K562 (cell line): ENCODE measurements around the gene HEBP1.

ENCODE experiments used
- ARNT ChIP-seq, 2 experiments: fragments of 450-650 bp; IDR thresholded peaks; 2 replicates each; pipeline ENCODE4 v1.6.1; 2016; ENCODE audit warnings: mild to moderate bottlenecking in 1 of 2
- FOXA1 ChIP-seq: fragments of 450-650 bp; IDR thresholded peaks from 2 replicates; pipeline ENCODE4 v1.6.1; 2016; ENCODE audit warnings: mild to moderate bottlenecking, borderline replicate concordance
- HDAC6 ChIP-seq: IDR thresholded peaks from 2 replicates; pipeline ENCODE4 v1.6.1; 2012; ENCODE audit warnings: low read depth, mild to moderate bottlenecking, control low read depth, inconsistent platforms, low read length, moderate library complexity
- HNRNPLL ChIP-seq: fragments of 200-400 bp; formaldehyde crosslinking; IDR thresholded peaks from 2 replicates; pipeline ENCODE4 v1.6.1; 2017; ENCODE audit warnings: low read length, low read depth, mild to moderate bottlenecking; ENCODE audit not compliant: poor library complexity, severe bottlenecking
- POLR2A ChIP-seq: fragments of 450-650 bp; conservative IDR thresholded peaks from 2 replicates; pipeline ENCODE4 v1.6.1; 2016
- POLR2AphosphoS5 ChIP-seq: IDR thresholded peaks from 2 replicates; pipeline ENCODE4 v1.6.1; 2011; ENCODE audit warnings: mild to moderate bottlenecking, low read depth, low read length, moderate library complexity; ENCODE audit not compliant: control insufficient read depth, insufficient read depth
- SMARCC2 ChIP-seq: fragments of 450-650 bp; IDR thresholded peaks from 2 replicates; pipeline ENCODE4 v1.6.1; 2017; ENCODE audit warnings: antibody characterized with exemption, moderate library complexity, mild to moderate bottlenecking, low read depth
- STAT6 ChIP-seq: sonication (generic); formaldehyde crosslinking; IDR thresholded peaks from 2 replicates; pipeline ENCODE4 v1.8.1; 2023; ENCODE audit warnings: mild to moderate bottlenecking, missing genetic modification reagents
- TAF9B ChIP-seq: fragments of 450-650 bp; IDR thresholded peaks from 2 replicates; pipeline ENCODE4 v1.6.1; 2018; ENCODE audit warnings: mild to moderate bottlenecking; ENCODE audit not compliant: partially characterized antibody
- TOE1 ChIP-seq, 2 experiments: fragments of 450-650 bp in 1 of 2; sonication (generic) in 1 of 2; formaldehyde crosslinking in 1 of 2; IDR thresholded peaks; 2 replicates each; pipeline versions ENCODE4 v1.7.1 to v1.8.0; 2016 to 2022; ENCODE audit warnings: borderline replicate concordance in 2 of 2, mild to moderate bottlenecking in 2 of 2, antibody characterized with exemption in 1 of 2, inconsistent platforms in 1 of 2, low read depth in 1 of 2, missing genetic modification reagents in 1 of 2, moderate library complexity in 1 of 2
- XRCC3 ChIP-seq: fragments of 450-650 bp; IDR thresholded peaks from 2 replicates; pipeline ENCODE4 v1.6.1; 2017; ENCODE audit warnings: mild to moderate bottlenecking, moderate library complexity
- TF ChIP-seq, protein P1 (sequence below), 3 experiments: IDR thresholded peaks in 2 of 3; conservative IDR thresholded peaks in 1 of 3; 2 replicates each; pipeline ENCODE4 v1.5.1; 2011 to 2012; ENCODE audit warnings: low read length in 3 of 3, mild to moderate bottlenecking in 3 of 3, control low read depth in 2 of 3, improper control_type of control experiment in 1 of 3, inconsistent platforms in 1 of 3, low read depth in 1 of 3, mixed read lengths in 1 of 3, moderate library complexity in 1 of 3; ENCODE audit not compliant: insufficient read depth in 2 of 3
- TF ChIP-seq, protein P2 (sequence below), 2 experiments: fragments of 450-650 bp in 1 of 2; sonication (generic) in 1 of 2; formaldehyde crosslinking; conservative IDR thresholded peaks; 2 replicates each; pipeline versions ENCODE4 v1.4.0 to v1.8.1; 2020 to 2022; ENCODE audit warnings: mild to moderate bottlenecking in 1 of 2, missing genetic modification reagents in 1 of 2
- TF ChIP-seq, protein P3 (sequence below): sonication (generic); formaldehyde crosslinking; IDR thresholded peaks from 2 replicates; pipeline ENCODE4 v1.8.0; 2022; ENCODE audit warnings: missing genetic modification reagents, mild to moderate bottlenecking, borderline replicate concordance

- TF ChIP-seq HDAC6, result no peak
- TF ChIP-seq, protein P1, sequence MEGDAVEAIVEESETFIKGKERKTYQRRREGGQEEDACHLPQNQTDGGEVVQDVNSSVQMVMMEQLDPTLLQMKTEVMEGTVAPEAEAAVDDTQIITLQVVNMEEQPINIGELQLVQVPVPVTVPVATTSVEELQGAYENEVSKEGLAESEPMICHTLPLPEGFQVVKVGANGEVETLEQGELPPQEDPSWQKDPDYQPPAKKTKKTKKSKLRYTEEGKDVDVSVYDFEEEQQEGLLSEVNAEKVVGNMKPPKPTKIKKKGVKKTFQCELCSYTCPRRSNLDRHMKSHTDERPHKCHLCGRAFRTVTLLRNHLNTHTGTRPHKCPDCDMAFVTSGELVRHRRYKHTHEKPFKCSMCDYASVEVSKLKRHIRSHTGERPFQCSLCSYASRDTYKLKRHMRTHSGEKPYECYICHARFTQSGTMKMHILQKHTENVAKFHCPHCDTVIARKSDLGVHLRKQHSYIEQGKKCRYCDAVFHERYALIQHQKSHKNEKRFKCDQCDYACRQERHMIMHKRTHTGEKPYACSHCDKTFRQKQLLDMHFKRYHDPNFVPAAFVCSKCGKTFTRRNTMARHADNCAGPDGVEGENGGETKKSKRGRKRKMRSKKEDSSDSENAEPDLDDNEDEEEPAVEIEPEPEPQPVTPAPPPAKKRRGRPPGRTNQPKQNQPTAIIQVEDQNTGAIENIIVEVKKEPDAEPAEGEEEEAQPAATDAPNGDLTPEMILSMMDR (IDR thresholded peaks at IDR 0.05 in 2 of 3, conservative IDR thresholded peaks at IDR 0.05 in 1 of 3; ENCODE audit: insufficient read depth in 2 of 3, low read depth in 1 of 3, low read length in 3 of 3), result no peak
- no peak for TF ChIP-seq FOXA1
- TF ChIP-seq, protein P2, sequence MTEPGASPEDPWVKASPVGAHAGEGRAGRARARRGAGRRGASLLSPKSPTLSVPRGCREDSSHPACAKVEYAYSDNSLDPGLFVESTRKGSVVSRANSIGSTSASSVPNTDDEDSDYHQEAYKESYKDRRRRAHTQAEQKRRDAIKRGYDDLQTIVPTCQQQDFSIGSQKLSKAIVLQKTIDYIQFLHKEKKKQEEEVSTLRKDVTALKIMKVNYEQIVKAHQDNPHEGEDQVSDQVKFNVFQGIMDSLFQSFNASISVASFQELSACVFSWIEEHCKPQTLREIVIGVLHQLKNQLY (CRISPR knock-in tag; conservative IDR thresholded peaks at IDR 0.05), result no peak
- TF ChIP-seq TAF9B, result no peak
- TF ChIP-seq XRCC3, result no peak
- no peak for TF ChIP-seq POLR2A
- no peak for TF ChIP-seq HNRNPLL
- no peak for TF ChIP-seq TOE1 (IDR thresholded peaks at IDR 0.05; ENCODE audit: borderline replicate concordance)
- TF ChIP-seq TOE1 (CRISPR knock-in tag; IDR thresholded peaks at IDR 0.05; ENCODE audit: borderline replicate concordance, low read depth), result no peak
- no peak for TF ChIP-seq POLR2AphosphoS5
- TF ChIP-seq, protein P3, sequence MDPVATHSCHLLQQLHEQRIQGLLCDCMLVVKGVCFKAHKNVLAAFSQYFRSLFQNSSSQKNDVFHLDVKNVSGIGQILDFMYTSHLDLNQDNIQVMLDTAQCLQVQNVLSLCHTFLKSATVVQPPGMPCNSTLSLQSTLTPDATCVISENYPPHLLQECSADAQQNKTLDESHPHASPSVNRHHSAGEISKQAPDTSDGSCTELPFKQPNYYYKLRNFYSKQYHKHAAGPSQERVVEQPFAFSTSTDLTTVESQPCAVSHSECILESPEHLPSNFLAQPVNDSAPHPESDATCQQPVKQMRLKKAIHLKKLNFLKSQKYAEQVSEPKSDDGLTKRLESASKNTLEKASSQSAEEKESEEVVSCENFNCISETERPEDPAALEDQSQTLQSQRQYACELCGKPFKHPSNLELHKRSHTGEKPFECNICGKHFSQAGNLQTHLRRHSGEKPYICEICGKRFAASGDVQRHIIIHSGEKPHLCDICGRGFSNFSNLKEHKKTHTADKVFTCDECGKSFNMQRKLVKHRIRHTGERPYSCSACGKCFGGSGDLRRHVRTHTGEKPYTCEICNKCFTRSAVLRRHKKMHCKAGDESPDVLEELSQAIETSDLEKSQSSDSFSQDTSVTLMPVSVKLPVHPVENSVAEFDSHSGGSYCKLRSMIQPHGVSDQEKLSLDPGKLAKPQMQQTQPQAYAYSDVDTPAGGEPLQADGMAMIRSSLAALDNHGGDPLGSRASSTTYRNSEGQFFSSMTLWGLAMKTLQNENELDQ (CRISPR knock-in tag), result no peak
- no peak for TF ChIP-seq SMARCC2
- no peak for TF ChIP-seq STAT6 (CRISPR knock-in tag)
- TF ChIP-seq ARNT (IDR thresholded peaks at IDR 0.05), result no peak
Measured at GRCh38 chr12:12939888-12940287, 60.2 kb downstream of the HEBP1 start.
